GM23338 (cell line): Measurements from ENCODE around the gene FBXO28. TPM values are rescaled to one million over a fixed set of nuclear protein-coding genes. Genes with fewer than 3 reads are reported as not detected.

Experiments
- ATAC-seq: fragments of 200-7000 bp; cut with Tn5 transposase; 3 replicates; pipeline ENCODE4 v1.9.1; 2020
- DNase-seq: peaks from one replicate; pipeline ENCODE4 v3.0.0-alpha.2; 2015; ENCODE audit warnings: low spot score
- H2AFZ ChIP-seq: fragments of 200-600 bp; sonication (generic); 2 replicates; pipeline ENCODE4 v1.8.0; 2016; ENCODE audit warnings: antibody characterized with exemption, mild to moderate bottlenecking, moderate library complexity
- H3F3A ChIP-seq: fragments of 200-600 bp; sonication (generic); replicated peaks from 2 replicates; pipeline ENCODE4 v1.8.0; 2017; ENCODE audit warnings: antibody characterized with exemption, mixed run types, low read depth
- H3K27ac ChIP-seq: fragments of 200-600 bp; sonication (generic); 2 replicates; pipeline ENCODE4 v1.6.1; 2016; ENCODE audit warnings: low read depth
- H3K27me3 ChIP-seq: fragments of 200-600 bp; sonication (generic); 2 replicates; pipeline ENCODE4 v1.8.0; 2016; ENCODE audit warnings: mild to moderate bottlenecking, mixed run types, moderate library complexity; ENCODE audit not compliant: insufficient read depth
- H3K36me3 ChIP-seq: fragments of 200-600 bp; sonication (generic); 2 replicates; pipeline ENCODE4 v1.8.0; 2016; ENCODE audit warnings: mild to moderate bottlenecking; ENCODE audit not compliant: insufficient read depth
- H3K4me1 ChIP-seq: fragments of 200-600 bp; sonication (generic); 2 replicates; pipeline ENCODE4 v1.8.0; 2016; ENCODE audit warnings: mild to moderate bottlenecking, moderate library complexity; ENCODE audit not compliant: insufficient read depth
- H3K4me2 ChIP-seq: fragments of 200-600 bp; sonication (generic); 2 replicates; pipeline ENCODE4 v1.7.1; 2017; ENCODE audit warnings: mixed run types
- H3K4me3 ChIP-seq: fragments of 200-600 bp; sonication (generic); 2 replicates; pipeline ENCODE4 v1.6.1; 2016; ENCODE audit warnings: mixed run types
- H3K79me2 ChIP-seq: fragments of 200-600 bp; sonication (generic); replicated peaks from 2 replicates; pipeline ENCODE4 v1.8.0; 2017; ENCODE audit warnings: mild to moderate bottlenecking; ENCODE audit not compliant: insufficient read depth
- H3K9me2 ChIP-seq: fragments of 200-600 bp; sonication (generic); 2 replicates; pipeline ENCODE4 v1.8.0; 2017; ENCODE audit not compliant: insufficient read depth
- H4K20me1 ChIP-seq: fragments of 200-600 bp; sonication (generic); replicated peaks from 2 replicates; pipeline ENCODE4 v1.8.0; 2017; ENCODE audit warnings: mild to moderate bottlenecking; ENCODE audit not compliant: insufficient read depth
- H3K27ac Mint-ChIP-seq: 2 replicates; pipeline ENCODE4 v1.8.0; 2020; ENCODE audit warnings: inconsistent platforms, mild to moderate bottlenecking, moderate library complexity, mixed read lengths
- H3K27me3 Mint-ChIP-seq: 3 replicates; pipeline ENCODE4 v1.8.0; 2022; ENCODE audit warnings: low read depth, mild to moderate bottlenecking, moderate library complexity, mixed read lengths, inconsistent platforms; ENCODE audit not compliant: insufficient read depth, poor library complexity
- H3K36me3 Mint-ChIP-seq: 3 replicates; pipeline ENCODE4 v1.8.0; 2021; ENCODE audit warnings: low read depth, mild to moderate bottlenecking, inconsistent platforms, moderate library complexity, mixed read lengths
- H3K4me1 Mint-ChIP-seq: 3 replicates; pipeline ENCODE4 v1.8.0; 2020; ENCODE audit warnings: mild to moderate bottlenecking, inconsistent platforms, mixed read lengths
- H3K4me3 Mint-ChIP-seq: 3 replicates; pipeline ENCODE4 v1.8.0; 2021; ENCODE audit warnings: moderate library complexity, mild to moderate bottlenecking, inconsistent platforms, mixed read lengths
- H3K9me3 Mint-ChIP-seq: 3 replicates; pipeline ENCODE4 v1.8.0; 2020; ENCODE audit warnings: moderate library complexity, mild to moderate bottlenecking, inconsistent platforms, mixed read lengths
- CREB1 ChIP-seq: fragments of 250-450 bp; sonication (Bioruptor Pico); IDR thresholded peaks from 2 replicates; pipeline ENCODE4 v1.5.0; 2020; ENCODE audit warnings: low read depth, mild to moderate bottlenecking, moderate library complexity
- CTCF ChIP-seq, 2 experiments: fragments of 200-600 bp in 1 of 2; sonication (generic) in 1 of 2; conservative IDR thresholded peaks; 2 replicates each; pipeline versions ENCODE4 v1.5.1 to v1.6.1; 2016 to 2017; ENCODE audit warnings: antibody characterized with exemption in 2 of 2, low read depth in 2 of 2, mild to moderate bottlenecking in 2 of 2, moderate library complexity in 1 of 2
- EZH2 ChIP-seq: fragments of 200-600 bp; sonication (generic); IDR thresholded peaks from one replicate; pipeline ENCODE4 v1.8.0; 2017; ENCODE audit warnings: antibody characterized with exemption, mild to moderate bottlenecking, low read depth; ENCODE audit not compliant: unreplicated experiment
- EZH2phosphoT487 ChIP-seq: fragments of 200-600 bp; sonication (generic); IDR thresholded peaks from one replicate; pipeline ENCODE4 v1.8.1; 2018; ENCODE audit warnings: antibody characterized with exemption; ENCODE audit not compliant: unreplicated experiment
- JUNB ChIP-seq: IDR thresholded peaks from one replicate; pipeline ENCODE4 v1.6.1; 2016; ENCODE audit warnings: antibody characterized with exemption; ENCODE audit not compliant: unreplicated experiment
- NANOG ChIP-seq: IDR thresholded peaks from 2 replicates; pipeline ENCODE4 v1.6.1; 2016; ENCODE audit warnings: antibody characterized with exemption, borderline replicate concordance
- POLR2AphosphoS5 ChIP-seq: IDR thresholded peaks from 2 replicates; pipeline ENCODE4 v1.6.1; 2016; ENCODE audit warnings: antibody characterized with exemption, low read depth
- STAT1 ChIP-seq: IDR thresholded peaks from one replicate; pipeline ENCODE4 v1.6.1; 2016; ENCODE audit warnings: antibody characterized with exemption; ENCODE audit not compliant: unreplicated experiment
- ZNF114 ChIP-seq: fragments of 250-450 bp; sonication (Bioruptor Pico); IDR thresholded peaks from 2 replicates; pipeline ENCODE4 v1.5.0; 2020; ENCODE audit warnings: mild to moderate bottlenecking, moderate library complexity
- ZNF331 ChIP-seq: fragments of 250-450 bp; sonication (Bioruptor Pico); IDR thresholded peaks from 2 replicates; pipeline ENCODE4 v1.5.0; 2020; ENCODE audit warnings: low read depth, mild to moderate bottlenecking, moderate library complexity
- polyA plus RNA-seq: library from polyadenylated mRNA; unstranded; fragments of >200 nt; fragmentation: Nextera tagmentation; extraction: Ambion mirVana; gene quantifications from 2 replicates; pipeline ENCODE4 v1.2.1, GENCODE V29; 2016
- total RNA-seq: library from RNA; depleted of rRNA; stranded (reverse); fragments of >200 nt; shearing (Covaris generic); gene quantifications from 2 replicates; pipeline ENCODE4 v1.2.3, GENCODE V29; 2014
- TF ChIP-seq, protein P1 (sequence below): IDR thresholded peaks from one replicate; pipeline ENCODE4 v1.6.1; 2018; ENCODE audit warnings: antibody characterized with exemption; ENCODE audit not compliant: unreplicated experiment
- TF ChIP-seq, protein P2 (sequence below): fragments of 250-450 bp; sonication (Bioruptor Pico); IDR thresholded peaks from 2 replicates; pipeline ENCODE4 v1.5.0; 2020; ENCODE audit warnings: mild to moderate bottlenecking, moderate library complexity
- TF ChIP-seq, protein P3 (sequence below): IDR thresholded peaks from 2 replicates; pipeline ENCODE4 v1.6.1; 2016; ENCODE audit warnings: antibody characterized with exemption

FBXO28 gene
- total and polyA plus RNA-seq, 2 experiments from 2014 or later = 16.9 to 45.2 TPM

DNA sequence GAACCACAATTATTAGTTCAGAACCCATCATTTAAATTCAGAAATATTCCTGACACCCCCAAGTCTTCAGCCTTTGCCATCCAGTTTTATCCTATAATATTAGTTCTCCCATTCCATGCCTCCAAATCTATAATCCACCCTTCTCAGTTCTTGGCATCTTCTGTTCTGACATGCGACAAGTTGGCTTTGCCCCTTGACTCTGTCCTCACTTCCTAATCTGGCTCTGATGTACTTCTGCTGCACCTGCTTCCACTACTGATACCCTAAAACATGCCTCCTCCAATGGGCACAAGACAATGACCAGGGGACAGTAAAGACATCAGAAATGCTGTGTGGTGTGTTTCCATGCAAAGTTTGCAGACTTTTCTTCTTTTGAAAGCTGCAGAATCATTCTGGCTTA is 17.1 kb upstream of the FBXO28 start:
- Mint-ChIP-seq H3K9me3 (peaks cover 8% of the 10 kb centered on the region), H3K27ac (no peak overlapping the region), H3K36me3 (peaks cover 6% of the 10 kb centered on the region; the same call in 2 of the 3 replicates), H3K27me3 (peaks cover 2% of the 10 kb centered on the region), H3K4me1 (no peaks in the 10 kb centered on the region), H3K4me3 (no peak overlapping the region)
- Histone ChIP-seq H3F3A (0 out of 2 replicates have a peak, but pooled peaks cover 4% of the 10 kb centered on the region), H4K20me1 (no peaks in the 10 kb centered on the region), H3K4me3 (no peak overlapping the region), H2AFZ (no peak overlapping the region; the same call in 1 of the 2 replicates), H3K4me2 (no peak overlapping the region), H3K27ac (no peak overlapping the region), H3K9me2 (no peaks in the 10 kb centered on the region; the same call in none of the 2 replicates), H3K36me3 (no peaks in the 10 kb centered on the region), H3K27me3 (no peaks in the 10 kb centered on the region), H3K4me1 (no peaks in the 10 kb centered on the region), H3K79me2 (no peaks in the 10 kb centered on the region)
- DNase-seq (no peak), ATAC-seq (no peak)
- TF ChIP-seq STAT1 (no peak), EZH2 (no peak), EZH2phosphoT487 (no peak), ZNF331 (CRISPR knock-in tag) (no peak), NANOG (no peak), CTCF (conservative IDR thresholded peaks at IDR 0.05; ENCODE audit: low read depth in 2 of 2) (no peak), JUNB (no peak), CREB1 (CRISPR knock-in tag) (no peak), ZNF114 (CRISPR knock-in tag) (no peak), POLR2AphosphoS5 (no peak)
- TF ChIP-seq, protein P1, sequence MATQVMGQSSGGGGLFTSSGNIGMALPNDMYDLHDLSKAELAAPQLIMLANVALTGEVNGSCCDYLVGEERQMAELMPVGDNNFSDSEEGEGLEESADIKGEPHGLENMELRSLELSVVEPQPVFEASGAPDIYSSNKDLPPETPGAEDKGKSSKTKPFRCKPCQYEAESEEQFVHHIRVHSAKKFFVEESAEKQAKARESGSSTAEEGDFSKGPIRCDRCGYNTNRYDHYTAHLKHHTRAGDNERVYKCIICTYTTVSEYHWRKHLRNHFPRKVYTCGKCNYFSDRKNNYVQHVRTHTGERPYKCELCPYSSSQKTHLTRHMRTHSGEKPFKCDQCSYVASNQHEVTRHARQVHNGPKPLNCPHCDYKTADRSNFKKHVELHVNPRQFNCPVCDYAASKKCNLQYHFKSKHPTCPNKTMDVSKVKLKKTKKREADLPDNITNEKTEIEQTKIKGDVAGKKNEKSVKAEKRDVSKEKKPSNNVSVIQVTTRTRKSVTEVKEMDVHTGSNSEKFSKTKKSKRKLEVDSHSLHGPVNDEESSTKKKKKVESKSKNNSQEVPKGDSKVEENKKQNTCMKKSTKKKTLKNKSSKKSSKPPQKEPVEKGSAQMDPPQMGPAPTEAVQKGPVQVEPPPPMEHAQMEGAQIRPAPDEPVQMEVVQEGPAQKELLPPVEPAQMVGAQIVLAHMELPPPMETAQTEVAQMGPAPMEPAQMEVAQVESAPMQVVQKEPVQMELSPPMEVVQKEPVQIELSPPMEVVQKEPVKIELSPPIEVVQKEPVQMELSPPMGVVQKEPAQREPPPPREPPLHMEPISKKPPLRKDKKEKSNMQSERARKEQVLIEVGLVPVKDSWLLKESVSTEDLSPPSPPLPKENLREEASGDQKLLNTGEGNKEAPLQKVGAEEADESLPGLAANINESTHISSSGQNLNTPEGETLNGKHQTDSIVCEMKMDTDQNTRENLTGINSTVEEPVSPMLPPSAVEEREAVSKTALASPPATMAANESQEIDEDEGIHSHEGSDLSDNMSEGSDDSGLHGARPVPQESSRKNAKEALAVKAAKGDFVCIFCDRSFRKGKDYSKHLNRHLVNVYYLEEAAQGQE = no peak
- TF ChIP-seq, protein P2, sequence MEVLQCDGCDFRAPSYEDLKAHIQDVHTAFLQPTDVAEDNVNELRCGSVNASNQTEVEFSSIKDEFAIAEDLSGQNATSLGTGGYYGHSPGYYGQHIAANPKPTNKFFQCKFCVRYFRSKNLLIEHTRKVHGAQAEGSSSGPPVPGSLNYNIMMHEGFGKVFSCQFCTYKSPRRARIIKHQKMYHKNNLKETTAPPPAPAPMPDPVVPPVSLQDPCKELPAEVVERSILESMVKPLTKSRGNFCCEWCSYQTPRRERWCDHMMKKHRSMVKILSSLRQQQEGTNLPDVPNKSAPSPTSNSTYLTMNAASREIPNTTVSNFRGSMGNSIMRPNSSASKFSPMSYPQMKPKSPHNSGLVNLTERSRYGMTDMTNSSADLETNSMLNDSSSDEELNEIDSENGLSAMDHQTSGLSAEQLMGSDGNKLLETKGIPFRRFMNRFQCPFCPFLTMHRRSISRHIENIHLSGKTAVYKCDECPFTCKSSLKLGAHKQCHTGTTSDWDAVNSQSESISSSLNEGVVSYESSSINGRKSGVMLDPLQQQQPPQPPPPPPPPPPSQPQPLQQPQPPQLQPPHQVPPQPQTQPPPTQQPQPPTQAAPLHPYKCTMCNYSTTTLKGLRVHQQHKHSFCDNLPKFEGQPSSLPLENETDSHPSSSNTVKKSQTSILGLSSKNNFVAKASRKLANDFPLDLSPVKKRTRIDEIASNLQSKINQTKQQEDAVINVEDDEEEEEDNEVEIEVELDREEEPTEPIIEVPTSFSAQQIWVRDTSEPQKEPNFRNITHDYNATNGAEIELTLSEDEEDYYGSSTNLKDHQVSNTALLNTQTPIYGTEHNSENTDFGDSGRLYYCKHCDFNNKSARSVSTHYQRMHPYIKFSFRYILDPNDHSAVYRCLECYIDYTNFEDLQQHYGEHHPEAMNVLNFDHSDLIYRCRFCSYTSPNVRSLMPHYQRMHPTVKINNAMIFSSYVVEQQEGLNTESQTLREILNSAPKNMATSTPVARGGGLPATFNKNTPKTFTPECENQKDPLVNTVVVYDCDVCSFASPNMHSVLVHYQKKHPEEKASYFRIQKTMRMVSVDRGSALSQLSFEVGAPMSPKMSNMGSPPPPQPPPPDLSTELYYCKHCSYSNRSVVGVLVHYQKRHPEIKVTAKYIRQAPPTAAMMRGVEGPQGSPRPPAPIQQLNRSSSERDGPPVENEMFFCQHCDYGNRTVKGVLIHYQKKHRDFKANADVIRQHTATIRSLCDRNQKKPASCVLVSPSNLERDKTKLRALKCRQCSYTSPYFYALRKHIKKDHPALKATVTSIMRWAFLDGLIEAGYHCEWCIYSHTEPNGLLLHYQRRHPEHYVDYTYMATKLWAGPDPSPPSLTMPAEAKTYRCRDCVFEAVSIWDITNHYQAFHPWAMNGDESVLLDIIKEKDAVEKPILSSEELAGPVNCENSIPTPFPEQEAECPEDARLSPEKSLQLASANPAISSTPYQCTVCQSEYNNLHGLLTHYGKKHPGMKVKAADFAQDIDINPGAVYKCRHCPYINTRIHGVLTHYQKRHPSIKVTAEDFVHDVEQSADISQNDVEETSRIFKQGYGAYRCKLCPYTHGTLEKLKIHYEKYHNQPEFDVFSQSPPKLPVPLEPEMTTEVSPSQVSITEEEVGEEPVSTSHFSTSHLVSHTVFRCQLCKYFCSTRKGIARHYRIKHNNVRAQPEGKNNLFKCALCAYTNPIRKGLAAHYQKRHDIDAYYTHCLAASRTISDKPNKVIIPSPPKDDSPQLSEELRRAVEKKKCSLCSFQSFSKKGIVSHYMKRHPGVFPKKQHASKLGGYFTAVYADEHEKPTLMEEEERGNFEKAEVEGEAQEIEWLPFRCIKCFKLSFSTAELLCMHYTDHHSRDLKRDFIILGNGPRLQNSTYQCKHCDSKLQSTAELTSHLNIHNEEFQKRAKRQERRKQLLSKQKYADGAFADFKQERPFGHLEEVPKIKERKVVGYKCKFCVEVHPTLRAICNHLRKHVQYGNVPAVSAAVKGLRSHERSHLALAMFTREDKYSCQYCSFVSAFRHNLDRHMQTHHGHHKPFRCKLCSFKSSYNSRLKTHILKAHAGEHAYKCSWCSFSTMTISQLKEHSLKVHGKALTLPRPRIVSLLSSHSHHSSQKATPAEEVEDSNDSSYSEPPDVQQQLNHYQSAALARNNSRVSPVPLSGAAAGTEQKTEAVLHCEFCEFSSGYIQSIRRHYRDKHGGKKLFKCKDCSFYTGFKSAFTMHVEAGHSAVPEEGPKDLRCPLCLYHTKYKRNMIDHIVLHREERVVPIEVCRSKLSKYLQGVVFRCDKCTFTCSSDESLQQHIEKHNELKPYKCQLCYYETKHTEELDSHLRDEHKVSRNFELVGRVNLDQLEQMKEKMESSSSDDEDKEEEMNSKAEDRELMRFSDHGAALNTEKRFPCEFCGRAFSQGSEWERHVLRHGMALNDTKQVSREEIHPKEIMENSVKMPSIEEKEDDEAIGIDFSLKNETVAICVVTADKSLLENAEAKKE (CRISPR knock-in tag) = no peak
- TF ChIP-seq, protein P3, sequence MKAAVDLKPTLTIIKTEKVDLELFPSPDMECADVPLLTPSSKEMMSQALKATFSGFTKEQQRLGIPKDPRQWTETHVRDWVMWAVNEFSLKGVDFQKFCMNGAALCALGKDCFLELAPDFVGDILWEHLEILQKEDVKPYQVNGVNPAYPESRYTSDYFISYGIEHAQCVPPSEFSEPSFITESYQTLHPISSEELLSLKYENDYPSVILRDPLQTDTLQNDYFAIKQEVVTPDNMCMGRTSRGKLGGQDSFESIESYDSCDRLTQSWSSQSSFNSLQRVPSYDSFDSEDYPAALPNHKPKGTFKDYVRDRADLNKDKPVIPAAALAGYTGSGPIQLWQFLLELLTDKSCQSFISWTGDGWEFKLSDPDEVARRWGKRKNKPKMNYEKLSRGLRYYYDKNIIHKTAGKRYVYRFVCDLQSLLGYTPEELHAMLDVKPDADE = no peak
